ENCODE data around the gene DDIT3.
A peak's percentile ranks its signal among the peaks of the same experiment; 100 is the strongest.
"Not testable (repeated sequence)": the region's sequence is repeated elsewhere in the genome, so short reads cannot be mapped to it uniquely, and the experiment has no call there.

The DDIT3 gene, protein sequence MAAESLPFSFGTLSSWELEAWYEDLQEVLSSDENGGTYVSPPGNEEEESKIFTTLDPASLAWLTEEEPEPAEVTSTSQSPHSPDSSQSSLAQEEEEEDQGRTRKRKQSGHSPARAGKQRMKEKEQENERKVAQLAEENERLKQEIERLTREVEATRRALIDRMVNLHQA

DNA sequence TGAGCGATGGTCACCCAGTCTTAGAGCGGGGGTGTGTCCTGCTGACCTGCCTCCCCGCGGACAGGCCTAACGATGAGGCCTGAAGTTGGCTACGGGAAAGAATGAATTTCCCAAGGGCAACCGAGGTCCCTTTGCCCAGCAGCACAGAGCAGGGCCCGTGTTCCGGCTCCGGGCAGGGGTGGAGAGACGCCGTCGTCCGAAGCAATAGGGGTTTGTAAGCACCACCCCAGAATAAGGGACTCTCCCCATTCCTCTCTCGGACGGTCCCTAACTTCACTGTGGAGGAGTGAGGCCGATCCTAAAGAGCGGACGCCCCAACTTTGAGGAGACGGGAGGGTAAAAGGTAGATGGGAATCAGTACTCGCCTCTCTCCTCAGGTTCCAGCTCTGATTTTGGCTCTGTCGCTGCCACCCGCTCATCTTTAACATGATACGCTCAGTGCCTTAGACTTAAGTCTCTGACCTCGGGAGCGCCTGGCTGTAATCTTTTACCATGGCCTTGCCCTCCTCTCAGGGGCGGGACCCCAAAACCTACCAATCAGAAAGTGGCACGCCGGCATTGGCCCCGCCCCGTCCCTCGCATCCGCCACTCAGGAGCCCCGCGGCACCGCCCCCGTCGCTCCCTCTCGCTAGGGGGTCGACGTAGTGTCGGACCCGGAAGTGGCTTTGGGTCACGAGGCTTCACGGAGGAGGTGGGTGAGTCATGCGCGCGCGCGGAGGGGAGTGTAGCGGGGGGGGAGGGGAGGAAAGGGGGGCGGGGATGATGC, at the start of gene DDIT3:
TSS of gene DDIT3 (minus strand) at position 462 of the 766 bp plus-strand sequence. CDS start 3,108 bp downstream, outside the sequence.
- DNase-seq (ENCODE audit: low spot score) = peak; percentile 98

DNA sequence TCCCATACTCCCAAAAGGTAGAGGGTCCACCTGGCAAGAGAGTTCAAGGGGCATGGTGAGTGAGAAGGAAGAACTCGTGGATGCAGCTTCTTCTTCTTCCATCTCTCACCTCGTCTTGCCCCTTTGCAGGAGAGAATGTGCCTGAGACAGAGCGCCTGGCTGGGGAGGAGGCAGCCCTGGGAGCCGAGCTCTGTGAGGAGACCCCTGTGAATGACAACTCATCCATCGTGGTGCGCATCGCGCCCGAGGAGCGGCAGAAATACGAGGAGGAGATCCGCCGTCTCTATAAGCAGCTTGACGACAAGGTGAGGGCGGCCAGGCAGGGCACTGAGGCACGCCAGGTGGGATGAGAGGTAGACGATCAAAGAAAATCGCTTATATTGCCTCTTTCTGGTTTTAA, 49.5 kb upstream of the DDIT3 start:
- no peak for DNase-seq (ENCODE audit: low spot score)

DNA sequence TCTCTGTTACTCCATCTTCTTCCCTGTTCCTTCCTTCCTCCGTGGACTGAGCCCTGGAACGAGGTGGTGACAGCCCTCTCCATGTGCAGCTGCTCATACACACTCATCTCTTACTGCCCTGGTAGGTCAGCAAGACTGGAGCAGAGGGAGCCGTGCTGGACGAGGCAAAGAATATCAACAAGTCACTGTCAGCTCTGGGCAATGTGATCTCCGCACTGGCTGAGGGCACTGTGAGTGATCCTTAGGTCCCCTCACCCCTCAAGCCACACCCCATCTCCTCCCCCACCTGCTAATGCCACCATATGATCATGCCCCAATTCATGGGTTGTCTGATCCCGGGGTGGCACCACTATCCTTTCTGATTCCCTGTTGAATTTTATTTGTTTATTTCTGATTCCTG, 48.5 kb upstream of the DDIT3 start:
- no peak for DNase-seq (ENCODE audit: low spot score)

DNA sequence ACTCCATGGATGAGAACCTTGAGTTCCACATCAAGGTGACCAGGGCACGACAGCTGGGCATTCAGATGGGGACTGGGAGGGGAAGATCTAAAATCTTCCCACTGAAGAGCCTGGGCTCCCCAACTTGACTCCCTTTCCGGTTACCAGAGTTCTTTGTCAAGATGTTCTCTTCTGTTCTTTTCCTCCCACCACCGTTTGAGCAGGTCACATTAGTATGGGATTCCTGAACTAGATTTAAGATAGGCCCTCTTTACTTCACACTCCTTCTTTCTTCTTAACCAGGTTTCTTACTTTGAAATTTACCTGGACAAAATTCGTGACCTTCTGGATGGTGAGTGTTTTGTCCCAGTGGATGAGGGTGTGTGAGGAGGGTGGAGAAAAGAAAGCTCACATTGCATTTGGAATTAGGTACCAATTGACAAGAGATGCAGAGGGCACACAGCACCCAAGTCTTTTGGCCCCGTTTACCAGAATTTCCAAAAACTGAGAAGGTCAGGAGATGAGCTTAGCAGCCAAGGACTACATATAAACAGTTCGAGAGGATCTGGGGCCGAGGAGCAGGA, 43.9 kb upstream of the DDIT3 start:
- DNase-seq (ENCODE audit: low spot score) = no peak

DNA sequence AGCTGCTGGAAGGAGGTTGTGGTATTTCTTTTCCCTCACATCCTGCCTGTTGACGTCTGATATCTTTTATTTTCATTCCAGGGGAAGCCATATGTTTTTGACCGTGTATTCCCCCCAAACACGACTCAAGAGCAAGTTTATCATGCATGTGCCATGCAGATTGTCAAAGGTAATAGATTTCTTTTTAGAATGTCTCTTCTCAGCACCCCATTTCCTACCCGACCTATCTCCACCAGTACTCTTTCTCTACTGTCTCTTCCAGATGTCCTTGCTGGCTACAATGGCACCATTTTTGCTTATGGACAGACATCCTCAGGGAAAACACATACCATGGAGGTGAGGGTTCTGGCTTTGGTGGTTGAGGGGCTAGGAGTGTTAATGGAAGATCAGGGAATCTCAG, 43.0 kb upstream of the DDIT3 start:
- no peak for DNase-seq (ENCODE audit: low spot score)

DNA sequence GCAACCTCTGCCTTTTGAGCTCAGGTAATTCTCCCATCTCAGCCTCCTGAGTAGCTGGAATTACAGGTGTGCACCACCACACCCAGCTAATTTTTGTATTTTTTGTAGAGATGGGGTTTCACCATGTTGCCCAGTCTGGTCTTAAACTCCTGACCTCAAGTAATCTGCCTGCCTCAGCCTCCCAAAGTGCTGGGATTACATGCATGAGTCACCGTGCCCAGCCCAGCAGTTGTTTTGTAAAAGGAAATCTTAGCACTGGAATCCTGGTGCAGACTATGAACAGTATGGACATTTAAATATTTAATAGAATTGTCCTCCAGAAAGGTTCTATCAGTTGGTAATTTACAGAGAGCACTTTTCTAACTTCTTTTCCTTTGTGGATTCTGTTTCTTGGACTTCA, 40.8 kb upstream of the DDIT3 start:
- not testable (repeated sequence) for DNase-seq (ENCODE audit: low spot score)

DNA sequence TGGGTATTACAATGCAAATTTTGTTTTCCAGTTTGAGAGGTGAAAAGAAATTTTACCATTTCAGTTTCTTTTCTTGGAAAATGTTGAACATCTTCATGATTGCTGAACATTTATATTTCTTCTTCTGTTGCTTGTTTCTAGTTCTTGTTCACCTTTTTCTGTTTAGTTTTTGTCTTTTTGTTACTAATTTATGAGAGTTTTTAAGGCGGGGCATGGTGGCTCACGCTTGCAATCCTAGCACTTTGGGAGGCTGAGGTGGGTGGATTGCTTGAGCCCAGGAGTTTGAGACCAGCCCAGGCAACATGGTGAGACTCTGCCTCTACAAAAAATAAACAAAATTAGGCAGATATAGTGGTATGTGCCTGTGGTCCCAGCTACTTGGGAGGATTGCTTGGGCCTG, 40.2 kb upstream of the DDIT3 start:
- no peak for DNase-seq (ENCODE audit: low spot score)

DNA sequence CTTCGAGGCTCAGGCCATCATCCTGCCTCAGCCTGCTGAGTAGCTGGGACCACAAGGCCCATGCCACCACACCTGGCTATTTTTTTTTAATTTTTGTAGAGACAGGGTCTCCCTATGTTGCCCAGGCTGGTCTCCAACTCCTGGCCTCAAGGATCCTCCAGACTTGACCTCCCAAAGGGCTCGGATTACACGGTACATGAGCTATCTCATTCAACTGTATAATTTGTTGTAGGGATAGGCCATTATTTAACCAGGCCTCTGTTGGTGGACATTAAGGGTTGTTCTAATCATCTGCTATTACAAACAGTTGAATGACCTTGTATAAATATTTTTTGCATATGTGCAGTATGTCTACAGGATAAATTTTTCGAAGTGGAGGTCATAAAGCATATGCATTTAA, 38.5 kb upstream of the DDIT3 start:
- no peak for DNase-seq (ENCODE audit: low spot score)

DNA sequence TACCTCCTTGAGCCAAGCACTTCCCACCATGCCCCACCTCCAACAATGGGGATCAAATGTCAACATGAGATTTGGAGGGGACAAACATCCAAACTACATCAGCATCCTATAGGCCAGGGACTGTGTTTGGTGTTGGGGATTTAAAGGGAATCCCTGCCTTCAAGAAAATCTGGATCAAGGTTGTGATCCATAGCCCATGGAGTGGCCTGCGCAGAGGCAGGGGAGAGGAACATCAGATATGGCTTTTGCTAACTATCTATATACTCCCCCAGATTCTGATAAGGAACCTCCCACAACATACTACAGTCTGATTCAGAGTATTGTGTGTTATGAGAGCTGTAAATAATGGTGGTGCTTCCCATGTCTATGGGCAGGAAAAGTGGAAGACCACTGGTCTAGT, 34.6 kb upstream of the DDIT3 start:
- no peak for DNase-seq (ENCODE audit: low spot score)

DNA sequence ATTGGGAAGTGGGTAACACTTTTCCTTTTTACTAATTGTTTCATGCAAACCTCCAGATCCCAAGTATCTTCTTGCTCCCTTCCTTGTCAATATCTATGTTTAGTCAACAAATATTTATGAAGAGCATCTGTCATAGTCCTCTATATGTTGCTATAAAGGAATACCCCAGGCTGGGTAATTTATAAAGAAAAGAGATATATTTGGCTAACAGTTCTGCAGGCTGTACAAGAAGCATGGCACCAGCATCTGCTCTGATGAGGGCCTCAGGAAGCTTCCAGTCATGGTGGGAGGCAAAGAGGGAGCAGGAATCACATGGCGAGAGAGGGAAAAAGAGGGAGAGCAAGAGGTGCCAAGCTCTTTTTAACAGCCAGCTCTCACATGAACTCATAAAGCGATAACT, 34.1 kb upstream of the DDIT3 start:
- DNase-seq (ENCODE audit: low spot score) = no peak

DNA sequence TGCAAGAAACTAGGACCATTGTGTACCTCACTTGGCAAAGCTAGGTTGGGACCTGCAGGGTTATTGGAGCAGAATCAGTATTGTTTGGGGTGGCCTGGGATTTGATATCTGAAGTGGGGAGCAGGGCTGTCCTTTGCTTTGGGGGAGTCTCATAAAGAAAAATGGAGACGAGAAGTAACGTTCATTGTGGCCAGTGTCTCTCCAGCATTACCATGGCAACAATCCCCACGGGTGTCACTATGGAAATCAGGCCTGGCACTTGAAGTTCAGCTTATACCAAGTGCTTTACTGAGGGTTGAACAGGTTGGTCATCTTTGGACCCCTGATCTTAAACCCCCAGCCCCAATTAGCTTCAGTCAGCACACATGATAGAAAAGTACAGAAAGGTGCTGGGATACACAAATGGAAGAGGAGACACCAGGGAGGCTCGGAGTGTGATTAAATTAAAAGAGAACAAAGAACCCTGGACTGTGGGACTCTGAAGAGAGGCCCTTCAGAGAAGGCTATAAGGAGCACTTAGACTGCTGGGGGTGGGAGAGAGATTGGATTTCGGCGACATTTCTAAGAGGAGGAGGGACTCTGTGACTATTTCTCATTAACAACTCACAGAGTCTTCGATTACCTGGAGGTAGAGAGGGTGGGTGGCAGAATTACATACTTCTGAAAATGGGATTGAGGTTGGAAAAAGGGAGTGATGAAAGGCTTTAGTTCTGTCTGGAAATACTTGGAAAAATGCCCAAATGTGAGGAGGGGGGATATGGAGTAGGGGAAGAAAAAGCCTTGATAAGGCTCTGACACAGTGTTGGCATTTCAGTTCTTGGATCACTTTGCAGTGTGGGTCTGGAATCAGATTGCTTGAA, 33.3 kb upstream of the DDIT3 start:
- peak; percentile 36 for DNase-seq (ENCODE audit: low spot score)

DNA sequence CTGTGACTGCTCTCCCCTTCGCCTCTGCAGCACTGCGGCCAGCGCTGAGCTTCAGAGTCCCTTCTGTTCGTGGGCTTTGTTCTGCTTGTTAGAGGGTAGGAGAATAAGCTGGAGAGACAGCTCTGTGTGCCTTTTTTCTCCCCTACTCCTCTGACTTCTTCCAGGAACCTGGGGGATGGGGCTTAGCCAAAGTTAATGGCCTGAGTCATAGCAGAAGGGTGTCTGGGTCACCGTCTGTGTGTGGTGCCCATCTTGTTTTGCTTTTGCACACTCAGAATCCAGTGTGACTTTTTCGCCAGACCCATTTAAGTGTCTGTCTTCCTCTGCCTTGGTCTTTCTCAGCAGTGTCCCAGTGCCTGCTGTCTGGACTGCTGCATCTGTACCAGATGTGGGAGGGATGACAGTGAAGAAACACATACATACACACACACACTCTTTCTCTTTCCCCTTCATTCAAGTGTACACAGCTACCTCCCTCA, 32.6 kb upstream of the DDIT3 start:
- DNase-seq (ENCODE audit: low spot score) = no peak

DNA sequence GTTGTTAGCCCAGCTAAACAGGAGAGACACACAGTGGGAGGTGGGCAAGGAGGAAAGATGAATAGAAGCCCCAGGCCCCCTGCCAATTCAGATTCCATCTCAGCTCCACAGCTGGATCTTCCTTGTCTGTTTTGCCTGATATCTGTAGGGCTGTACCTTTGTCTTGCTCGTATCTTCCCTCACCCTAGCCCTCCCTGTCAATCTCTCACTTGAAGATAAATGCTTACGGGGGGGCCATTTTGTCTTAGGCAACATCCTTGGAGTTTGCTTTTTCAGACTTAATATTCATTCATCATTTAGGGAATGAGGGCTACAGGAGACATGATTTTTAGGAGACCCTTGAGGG, 32.0 kb upstream of the DDIT3 start:
- no peak for DNase-seq (ENCODE audit: low spot score)

DNA sequence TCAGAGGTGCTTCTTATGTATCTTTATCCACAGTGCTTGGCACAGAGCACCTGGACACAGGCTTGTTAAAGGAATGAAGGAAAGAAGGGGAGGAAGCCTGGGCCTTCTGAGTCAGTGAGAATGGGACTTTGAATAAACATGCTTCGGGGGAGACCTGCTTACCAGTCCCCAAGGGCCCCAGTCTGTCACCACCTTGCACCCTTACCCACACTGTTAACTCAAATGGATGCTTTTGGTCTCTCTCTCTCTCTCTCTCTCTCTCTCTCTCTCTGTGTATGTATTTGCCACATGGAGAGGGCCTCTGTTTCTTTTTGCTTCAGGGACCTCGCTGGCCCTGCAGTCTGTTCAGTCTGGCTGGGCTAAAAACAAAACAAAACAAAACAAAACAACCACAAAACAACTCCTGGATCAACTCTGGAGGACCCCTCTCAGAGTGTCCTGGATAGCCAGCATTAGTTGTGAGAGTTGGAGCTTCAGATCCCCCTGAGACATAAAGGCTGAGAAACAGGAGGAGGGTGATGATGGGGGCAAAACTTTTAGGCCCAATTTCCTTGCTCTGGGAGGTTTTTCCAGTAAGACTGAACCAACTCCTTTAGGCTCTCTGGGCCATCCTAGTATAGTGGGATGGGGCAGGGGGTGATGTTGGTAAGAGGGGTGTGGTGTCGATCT, 31.5 kb upstream of the DDIT3 start:
- no peak for DNase-seq (ENCODE audit: low spot score)

DNA sequence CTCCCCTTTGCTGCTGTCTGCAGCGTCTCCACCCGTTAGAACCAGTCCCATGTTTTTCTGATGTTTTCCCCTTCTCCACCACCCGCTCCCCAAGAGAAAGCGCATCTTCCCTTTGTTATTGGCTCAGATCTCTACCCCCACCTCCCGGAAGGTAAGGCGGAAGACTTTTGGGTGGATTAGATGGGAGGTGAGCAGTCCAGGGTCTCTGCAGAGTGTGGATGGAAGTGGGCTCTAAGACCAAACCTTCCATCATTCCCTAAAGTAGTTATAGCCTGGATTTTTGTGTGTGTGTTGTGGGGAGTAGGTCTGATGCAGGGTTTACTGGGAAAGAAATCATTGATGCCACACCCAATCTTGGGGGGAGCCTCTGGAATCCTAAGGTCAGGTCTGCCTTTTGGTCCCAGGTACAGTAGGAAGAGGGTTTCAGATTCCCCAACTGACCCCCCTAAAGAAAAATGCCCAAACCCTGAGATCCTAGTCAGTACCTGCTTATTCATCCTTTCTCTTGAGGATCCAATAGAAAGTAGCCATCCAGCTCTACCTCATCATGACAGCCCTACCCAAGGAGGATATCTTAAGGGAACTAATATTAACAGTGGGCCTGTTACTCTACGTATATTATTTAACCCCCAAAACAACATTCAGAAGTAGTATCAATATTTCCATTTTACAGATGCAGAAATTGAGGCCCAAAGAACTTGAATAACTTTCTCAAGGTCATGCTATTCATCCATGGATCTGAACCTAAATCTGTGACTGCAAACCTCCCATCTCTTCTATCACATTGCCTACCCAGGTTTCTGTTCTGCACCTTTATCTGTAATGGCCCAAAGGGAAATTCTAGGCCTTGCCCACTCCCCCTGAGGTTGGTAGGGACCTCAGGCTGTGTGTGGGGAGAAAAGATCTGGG, 30.6 kb upstream of the DDIT3 start:
- peak; percentile 30 for DNase-seq (ENCODE audit: low spot score)

DNA sequence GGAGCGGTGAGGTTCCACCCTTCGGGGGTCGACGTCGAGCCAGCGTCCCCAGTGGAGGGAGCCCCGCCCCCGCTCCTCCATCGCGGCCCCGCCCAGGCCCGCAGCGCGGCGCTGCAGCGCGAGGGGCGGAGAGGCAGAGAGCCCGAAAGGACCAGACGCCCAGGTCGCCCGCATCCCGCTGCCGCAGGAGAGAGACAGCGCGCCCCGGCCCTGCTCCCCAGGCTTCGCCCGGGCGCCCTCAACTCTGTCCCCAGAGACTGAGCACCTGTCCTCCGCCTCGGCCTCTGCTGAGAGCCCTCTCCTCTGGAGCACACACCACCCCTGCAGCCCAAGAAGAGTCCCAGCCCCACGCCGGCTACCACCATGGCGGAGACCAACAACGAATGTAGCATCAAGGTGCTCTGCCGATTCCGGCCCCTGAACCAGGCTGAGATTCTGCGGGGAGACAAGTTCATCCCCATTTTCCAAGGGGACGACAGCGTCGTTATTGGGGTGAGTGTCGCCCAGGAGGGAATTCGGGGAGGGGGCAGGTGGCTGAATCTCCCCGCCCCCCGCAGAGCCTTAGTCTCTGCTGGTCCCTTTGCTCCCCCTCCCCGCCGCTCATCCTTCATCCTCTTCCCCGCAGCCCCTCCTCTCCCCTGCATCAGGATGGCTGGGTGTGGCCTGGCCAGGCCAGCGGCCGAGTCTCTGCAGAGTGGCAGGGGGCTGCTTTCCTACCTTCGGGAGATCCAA, 29.8 kb upstream of the DDIT3 start, which contains the start of gene KIF5A:
TSS of gene KIF5A (plus strand) at position 136 of the 732 bp plus-strand sequence. CDS start at position 364, 228 bp downstream.
- DNase-seq (ENCODE audit: low spot score) = peak; percentile 63

DNA sequence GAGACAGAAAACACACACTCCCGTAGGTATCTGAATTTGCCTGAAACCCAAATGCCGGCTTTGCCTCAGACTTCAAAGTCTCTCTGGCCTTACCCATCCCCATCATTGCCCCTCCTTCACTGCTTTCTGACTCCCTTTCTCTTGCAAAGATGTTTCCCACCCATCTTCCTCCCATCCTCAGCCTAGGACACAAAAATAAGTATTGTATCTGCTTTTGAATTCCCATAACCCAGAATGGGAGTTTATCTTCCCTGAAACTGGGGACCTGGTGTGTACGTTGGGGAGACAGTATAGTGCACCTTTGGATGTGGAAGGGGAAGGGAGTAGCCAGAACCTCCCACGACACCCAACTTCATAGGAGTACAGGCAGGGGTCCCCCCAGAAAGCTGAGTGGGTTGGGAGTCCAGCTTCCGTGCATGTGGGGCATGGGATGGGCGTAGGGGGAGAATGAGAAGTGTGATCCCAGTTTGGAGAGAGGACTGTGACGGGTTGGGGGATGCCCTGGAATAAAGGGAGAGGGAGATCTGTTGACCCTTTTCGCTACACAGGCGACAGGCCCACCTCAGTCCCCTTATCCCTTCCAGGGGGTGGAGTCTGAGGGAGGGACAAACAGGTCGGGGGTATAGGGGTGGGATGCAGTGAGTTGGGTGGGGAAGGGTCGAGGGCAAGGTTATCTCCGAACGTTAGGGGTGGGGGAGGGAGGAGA, 29.0 kb upstream of the DDIT3 start:
- DNase-seq (ENCODE audit: low spot score) = no peak

DNA sequence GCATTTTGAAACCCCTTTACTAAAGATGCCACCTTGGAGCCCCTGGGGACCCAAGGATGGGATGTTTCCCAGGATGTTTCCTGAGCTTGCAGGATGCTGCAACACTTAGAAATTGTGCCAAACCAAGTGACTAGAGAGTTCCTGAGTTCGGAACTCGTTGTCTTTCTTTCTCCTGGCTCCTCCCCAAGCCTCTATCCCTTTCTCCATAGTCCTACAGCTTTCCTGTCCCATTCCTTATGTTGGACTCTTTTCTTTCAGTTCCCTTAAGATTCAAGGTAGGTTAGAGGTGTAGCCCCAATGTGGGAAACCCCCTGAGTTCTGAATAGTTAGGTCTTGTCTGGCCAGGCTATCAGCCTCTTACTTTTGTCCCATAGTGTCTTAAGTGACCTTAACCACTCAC, 28.2 kb upstream of the DDIT3 start:
- no peak for DNase-seq (ENCODE audit: low spot score)

DNA sequence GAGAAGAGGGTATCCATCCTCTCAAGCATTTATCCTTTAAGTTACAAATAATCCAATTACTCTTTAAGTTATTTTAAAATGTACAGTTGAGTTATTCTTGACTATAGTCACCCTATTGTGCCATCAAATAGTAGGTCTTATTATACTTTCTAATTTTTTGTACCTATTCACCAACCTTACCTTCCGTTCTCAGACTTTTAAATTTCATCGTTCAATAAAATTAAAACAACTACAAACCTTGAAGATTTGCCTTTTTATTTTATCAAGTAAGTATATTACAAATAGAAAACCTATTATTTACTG, 27.6 kb upstream of the DDIT3 start:
- no peak for DNase-seq (ENCODE audit: low spot score)
